Type B pancreatic cell (in vitro differentiated cells): ENCODE measurements around the gene TEF. TPM values are rescaled to one million over a fixed set of nuclear protein-coding genes. Genes with fewer than 3 reads are reported as not detected.
A peak's percentile ranks its signal among the peaks of the same experiment; 100 is the strongest.
"Not testable (repeated sequence)": the region's sequence is repeated elsewhere in the genome, so short reads cannot be mapped to it uniquely, and the experiment has no call there.

Source experiments
- DNase-seq: peaks from one replicate; pipeline ENCODE4 v3.0.0; 2021; ENCODE audit warnings: mixed read lengths; ENCODE audit not compliant: unreplicated experiment; ENCODE audit errors: extremely low spot score
- H3K27ac Mint-ChIP-seq: 2 replicates; pipeline ENCODE4 v1.8.0; 2021; ENCODE audit warnings: mild to moderate bottlenecking, mixed read lengths
- H3K27me3 Mint-ChIP-seq: 2 replicates; pipeline ENCODE4 v1.8.0; 2021; ENCODE audit warnings: mixed read lengths
- H3K36me3 Mint-ChIP-seq: 2 replicates; pipeline ENCODE4 v1.8.0; 2021; ENCODE audit warnings: mixed read lengths
- H3K4me1 Mint-ChIP-seq: one replicate; pipeline ENCODE4 v1.8.0; 2021; ENCODE audit warnings: mixed read lengths; ENCODE audit not compliant: unreplicated experiment
- H3K4me3 Mint-ChIP-seq: 2 replicates; pipeline ENCODE4 v1.8.0; 2021; ENCODE audit warnings: mild to moderate bottlenecking, mixed read lengths
- H3K9me3 Mint-ChIP-seq: 2 replicates; pipeline ENCODE4 v1.8.0; 2021; ENCODE audit warnings: mixed read lengths
- total RNA-seq: library from RNA; stranded (reverse); gene quantifications from 2 replicates; pipeline ENCODE4 v1.2.1, GENCODE V29; 2021; ENCODE audit warnings: low replicate concordance
- TF ChIP-seq, protein P1 (sequence below): fragments of 200-600 bp; sonication (generic); conservative IDR thresholded peaks from 2 replicates; pipeline ENCODE4 v1.5.0; 2021; ENCODE audit warnings: antibody characterized with exemption, mild to moderate bottlenecking

Gene TEF
- total RNA-seq, 1 donor from 2014 or later, result 10.5 TPM

GRCh38 chr22:41436322-41437113 lies 54.8 kb downstream of the TEF start:
- no peaks in the 10 kb centered on the region for H3K9me3 Mint-ChIP-seq
- no peaks in the 10 kb centered on the region for H3K27me3 Mint-ChIP-seq
- no peaks in the 10 kb centered on the region for H3K4me1 Mint-ChIP-seq
- no peak overlapping the region for H3K4me3 Mint-ChIP-seq
- no peak for DNase-seq
- peaks cover 6% of the 10 kb centered on the region for H3K36me3 Mint-ChIP-seq
- TF ChIP-seq, protein P1, sequence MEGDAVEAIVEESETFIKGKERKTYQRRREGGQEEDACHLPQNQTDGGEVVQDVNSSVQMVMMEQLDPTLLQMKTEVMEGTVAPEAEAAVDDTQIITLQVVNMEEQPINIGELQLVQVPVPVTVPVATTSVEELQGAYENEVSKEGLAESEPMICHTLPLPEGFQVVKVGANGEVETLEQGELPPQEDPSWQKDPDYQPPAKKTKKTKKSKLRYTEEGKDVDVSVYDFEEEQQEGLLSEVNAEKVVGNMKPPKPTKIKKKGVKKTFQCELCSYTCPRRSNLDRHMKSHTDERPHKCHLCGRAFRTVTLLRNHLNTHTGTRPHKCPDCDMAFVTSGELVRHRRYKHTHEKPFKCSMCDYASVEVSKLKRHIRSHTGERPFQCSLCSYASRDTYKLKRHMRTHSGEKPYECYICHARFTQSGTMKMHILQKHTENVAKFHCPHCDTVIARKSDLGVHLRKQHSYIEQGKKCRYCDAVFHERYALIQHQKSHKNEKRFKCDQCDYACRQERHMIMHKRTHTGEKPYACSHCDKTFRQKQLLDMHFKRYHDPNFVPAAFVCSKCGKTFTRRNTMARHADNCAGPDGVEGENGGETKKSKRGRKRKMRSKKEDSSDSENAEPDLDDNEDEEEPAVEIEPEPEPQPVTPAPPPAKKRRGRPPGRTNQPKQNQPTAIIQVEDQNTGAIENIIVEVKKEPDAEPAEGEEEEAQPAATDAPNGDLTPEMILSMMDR, result no peak
- peak overlapping the region; percentile 16 for H3K27ac Mint-ChIP-seq

DNA sequence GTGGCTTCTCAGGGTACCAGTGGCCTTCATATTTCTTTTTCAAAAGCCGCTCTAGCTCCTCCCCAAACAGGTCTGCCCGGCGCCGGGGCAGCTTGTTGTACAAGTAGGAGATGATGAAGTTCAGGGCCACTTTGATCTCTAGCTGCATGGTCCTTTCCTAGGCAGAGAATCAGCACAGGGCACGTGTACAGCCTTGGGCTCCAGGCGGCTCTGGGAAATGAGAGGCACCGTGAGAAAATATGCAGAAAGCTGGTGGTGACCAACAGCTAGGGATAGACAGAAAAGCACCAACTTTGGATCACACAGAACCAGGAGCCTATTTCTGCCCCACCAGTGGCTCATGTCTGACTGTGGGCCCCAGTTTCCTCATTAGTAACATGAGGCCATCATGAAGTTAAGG lies 55.5 kb downstream of the TEF start:
- DNase-seq, result no peak
- H3K27me3 Mint-ChIP-seq, result no peaks in the 10 kb centered on the region
- no peak overlapping the region for H3K27ac Mint-ChIP-seq
- TF ChIP-seq, protein P1, result no peak
- peaks cover 2% of the 10 kb centered on the region for H3K4me1 Mint-ChIP-seq
- H3K36me3 Mint-ChIP-seq, result peaks cover 6% of the 10 kb centered on the region
- H3K4me3 Mint-ChIP-seq, result no peak overlapping the region
- H3K9me3 Mint-ChIP-seq, result no peaks in the 10 kb centered on the region

DNA sequence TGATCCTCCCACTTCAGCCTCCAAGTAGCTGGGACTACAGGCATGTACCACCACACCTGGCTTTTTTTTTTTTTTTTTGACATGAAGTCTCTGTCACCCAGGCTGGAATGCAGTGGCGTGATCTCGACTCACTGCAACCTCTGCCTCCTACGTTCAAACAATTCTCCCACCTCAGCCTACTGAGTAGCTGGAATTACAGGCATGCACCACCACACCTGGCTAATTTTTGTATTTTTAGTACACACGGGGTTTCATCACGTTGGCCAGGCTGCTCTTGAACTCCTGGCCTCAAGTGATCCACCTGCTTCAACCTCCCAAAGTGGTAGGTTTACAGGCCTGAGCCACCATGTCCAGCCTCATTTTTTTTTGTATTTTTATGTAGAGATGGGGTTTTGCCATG lies 58.8 kb downstream of the TEF start:
- H3K4me3 Mint-ChIP-seq, H3K27ac Mint-ChIP-seq, DNase-seq, H3K9me3 Mint-ChIP-seq, H3K36me3 Mint-ChIP-seq, H3K27me3 Mint-ChIP-seq: not testable (repeated sequence)
- peaks cover 15% of the 10 kb centered on the region for H3K4me1 Mint-ChIP-seq

- Mint-ChIP-seq H3K27ac (peak overlapping the region; percentile 73), H3K4me3 (peak overlapping the region; percentile 75), H3K4me1 (peaks cover 15% of the 10 kb centered on the region), H3K27me3 (no peaks in the 10 kb centered on the region), H3K36me3 (peaks cover 4% of the 10 kb centered on the region), H3K9me3 (no peaks in the 10 kb centered on the region)
- no peak for DNase-seq
- TF ChIP-seq, protein P1, result no peak
Measured at GRCh38 chr22:41442240-41442792, 60.6 kb downstream of the TEF start.

DNA sequence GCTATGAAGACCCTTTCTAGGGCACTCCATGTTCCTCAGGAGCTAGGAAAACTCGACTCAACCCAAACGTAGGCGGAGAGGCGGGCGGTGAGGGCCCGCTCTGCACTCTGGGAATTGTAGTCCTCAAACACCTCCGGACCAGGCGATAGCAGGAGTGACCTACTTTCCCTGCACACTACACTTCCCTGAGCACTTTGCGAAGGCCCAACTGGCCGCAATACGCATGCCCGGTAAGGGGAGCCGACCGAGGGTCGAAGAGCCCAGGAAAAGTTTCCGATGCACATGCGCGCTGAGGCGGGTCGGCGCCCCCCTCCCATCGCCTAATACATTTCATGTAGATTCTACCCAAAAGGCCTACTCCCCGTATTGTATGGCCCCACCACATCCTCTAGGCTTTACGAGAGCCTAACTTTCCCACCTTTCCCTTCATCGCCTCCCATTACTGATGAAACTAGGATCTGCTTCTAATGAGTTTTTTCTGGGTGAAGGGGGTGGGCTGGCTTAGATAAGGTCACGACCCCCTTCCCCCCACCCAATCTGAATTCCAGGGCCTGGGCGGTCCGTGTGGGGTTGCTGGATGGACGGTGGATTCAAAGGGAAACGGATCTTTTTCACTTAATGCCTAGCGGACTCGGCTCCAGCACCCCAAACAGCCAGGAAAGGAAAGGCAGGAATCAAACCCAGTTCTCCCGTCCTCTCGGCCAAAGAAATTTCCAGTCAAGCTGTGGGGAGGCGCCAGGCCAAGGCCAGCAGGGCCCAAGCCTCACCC lies 62.8 kb downstream of the TEF start:
- TF ChIP-seq, protein P1, result no peak
- H3K4me3 Mint-ChIP-seq, result peak overlapping the region; percentile 100
- peaks cover 4% of the 10 kb centered on the region for H3K36me3 Mint-ChIP-seq
- no peaks in the 10 kb centered on the region for H3K27me3 Mint-ChIP-seq
- peak; percentile 95 for DNase-seq
- H3K27ac Mint-ChIP-seq, result peak overlapping the region; percentile 100
- H3K4me1 Mint-ChIP-seq, result peaks cover 26% of the 10 kb centered on the region
- no peaks in the 10 kb centered on the region for H3K9me3 Mint-ChIP-seq
